Esophagus squamous epithelium (tissue), 5 donors: ENCODE data around the gene PLEKHG4B. TPM values are rescaled to one million over a fixed set of nuclear protein-coding genes. Genes with fewer than 3 reads are reported as not detected.

Source experiments
- DNase-seq: peaks from one replicate; lab custom pipeline; 2025; lab: John Stamatoyannopoulos, UW
- H3K27ac ChIP-seq, 4 donors: fragments of 200-600 bp; sonication (generic); one replicate each; pipeline ENCODE4 v1.5.1; 2016 to 2019; ENCODE audit warnings: mild to moderate bottlenecking in 1 of 4
- H3K27me3 ChIP-seq, 4 donors: fragments of 200-600 bp; sonication (generic); 1 replicate in 3 of 4; 2 replicates in 1 of 4; pipeline versions ENCODE4 v1.5.1 to v1.6.0; 2017 to 2021; ENCODE audit warnings: antibody characterized with exemption in 1 of 4
- H3K36me3 ChIP-seq, 3 donors: fragments of 200-600 bp; sonication (generic); one replicate each; pipeline ENCODE4 v1.5.1; 2016 to 2019
- H3K4me1 ChIP-seq, 3 donors: fragments of 200-600 bp; sonication (generic); one replicate each; pipeline ENCODE4 v1.5.1; 2017 to 2019
- H3K4me3 ChIP-seq, 4 donors: fragments of 200-600 bp; sonication (generic); 1 replicate in 3 of 4; 2 replicates in 1 of 4; pipeline ENCODE4 v1.5.1; 2016 to 2019; ENCODE audit warnings: mild to moderate bottlenecking in 2 of 4, moderate library complexity in 1 of 4
- H3K9me3 ChIP-seq, 3 donors: fragments of 200-600 bp; sonication (generic); one replicate each; pipeline ENCODE4 v1.5.1; 2016 to 2019
- POLR2A ChIP-seq, 4 donors: fragments of 450-650 bp; IDR thresholded peaks; one replicate each; pipeline ENCODE4 v1.6.1; 2017; ENCODE audit warnings: antibody characterized with exemption in 4 of 4, mild to moderate bottlenecking in 4 of 4, moderate library complexity in 3 of 4
- WGBS, 2 donors: methylation state at CpG; one replicate each; pipeline ENCODE4 v1.1.5; 2018; 5-methylcytosine and 5-hydroxymethylcytosine counted together
- intact Hi-C: fragments of 100-400 bp; cut with DNase I; formaldehyde crosslinking; loops from one replicate; pipeline ENCODE4 v1.15.0; 2022
- total RNA-seq, 4 donors: library from RNA; depleted of rRNA; stranded (reverse); fragments of >200 nt; gene quantifications; one replicate each; pipeline ENCODE4 v1.1.0, GENCODE V29; 2016
- TF ChIP-seq, protein P1 (sequence below), 6 experiments: fragments of 450-650 bp in 4 of 6; fragments of 200-600 bp in 2 of 6; sonication (generic) in 2 of 6; IDR thresholded peaks; one replicate each; pipeline ENCODE4 v1.5.1; 2016 to 2019; ENCODE audit warnings: antibody characterized with exemption in 6 of 6, mild to moderate bottlenecking in 4 of 6, moderate library complexity in 4 of 6
- donor health status: DM: yes; HTN: yes; CAD: no.

Gene PLEKHG4B
- total RNA-seq, 4 donors from 2014 or later = 0.12 to 1.2 (median 0.21) TPM

- Histone ChIP-seq H3K4me3 (no peak overlapping the region), H3K4me1 (peaks cover 0 to 19% (median 0%) of the 10 kb centered on the region in 3 donors), H3K36me3 (no peaks in the 10 kb centered on the region), H3K9me3 (no peaks in the 10 kb centered on the region), H3K27ac (no peak overlapping the region), H3K27me3 (peaks cover 0 to 5% (median 0%) of the 10 kb centered on the region in 4 donors)
- TF ChIP-seq, protein P1, sequence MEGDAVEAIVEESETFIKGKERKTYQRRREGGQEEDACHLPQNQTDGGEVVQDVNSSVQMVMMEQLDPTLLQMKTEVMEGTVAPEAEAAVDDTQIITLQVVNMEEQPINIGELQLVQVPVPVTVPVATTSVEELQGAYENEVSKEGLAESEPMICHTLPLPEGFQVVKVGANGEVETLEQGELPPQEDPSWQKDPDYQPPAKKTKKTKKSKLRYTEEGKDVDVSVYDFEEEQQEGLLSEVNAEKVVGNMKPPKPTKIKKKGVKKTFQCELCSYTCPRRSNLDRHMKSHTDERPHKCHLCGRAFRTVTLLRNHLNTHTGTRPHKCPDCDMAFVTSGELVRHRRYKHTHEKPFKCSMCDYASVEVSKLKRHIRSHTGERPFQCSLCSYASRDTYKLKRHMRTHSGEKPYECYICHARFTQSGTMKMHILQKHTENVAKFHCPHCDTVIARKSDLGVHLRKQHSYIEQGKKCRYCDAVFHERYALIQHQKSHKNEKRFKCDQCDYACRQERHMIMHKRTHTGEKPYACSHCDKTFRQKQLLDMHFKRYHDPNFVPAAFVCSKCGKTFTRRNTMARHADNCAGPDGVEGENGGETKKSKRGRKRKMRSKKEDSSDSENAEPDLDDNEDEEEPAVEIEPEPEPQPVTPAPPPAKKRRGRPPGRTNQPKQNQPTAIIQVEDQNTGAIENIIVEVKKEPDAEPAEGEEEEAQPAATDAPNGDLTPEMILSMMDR (IDR thresholded peaks at IDR 0.05) = no peak
- TF ChIP-seq POLR2A (IDR thresholded peaks at IDR 0.05) = no peak
- no peak for DNase-seq
- 87 to 97% methylated on average over 6 to 10 of the region's 27 CpGs for WGBS, 2 donors
- intact Hi-C loops = no loop called here
Observed at GRCh38 chr5:166441-167372, 74.7 kb downstream of the PLEKHG4B start.

DNA sequence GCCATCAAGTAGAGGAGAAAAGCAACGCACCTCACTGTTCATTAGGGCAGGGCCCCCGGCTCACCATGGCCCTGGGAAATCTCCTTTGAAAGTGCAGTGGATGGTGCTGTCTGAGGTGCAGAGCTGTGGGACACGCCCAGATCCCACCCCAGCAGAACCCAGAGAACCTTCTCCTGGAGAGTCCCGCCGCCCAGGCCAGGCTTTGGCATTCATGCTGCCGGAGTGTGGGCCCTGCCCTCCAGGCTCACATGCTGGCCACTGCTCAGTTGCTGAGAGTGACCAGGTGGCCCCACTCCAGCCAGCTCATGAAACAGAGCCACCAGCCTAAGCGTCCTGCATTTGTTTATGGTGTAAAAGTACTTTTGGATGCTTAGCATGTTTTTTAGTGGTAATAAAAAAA, 75.5 kb downstream of the PLEKHG4B start:
- no peak overlapping the region for H3K4me3 ChIP-seq
- H3K27me3 ChIP-seq = no peaks in the 10 kb centered on the region
- H3K4me1 ChIP-seq = peaks cover 0 to 19% (median 0%) of the 10 kb centered on the region in 3 donors
- DNase-seq = no peak
- TF ChIP-seq, protein P1 (IDR thresholded peaks at IDR 0.05) = no peak
- TF ChIP-seq POLR2A (IDR thresholded peaks at IDR 0.05) = no peak
- 90 to 100% methylated on average over 1 to 6 of the region's 7 CpGs for WGBS, 2 donors
- no peak overlapping the region for H3K27ac ChIP-seq
- H3K9me3 ChIP-seq = no peaks in the 10 kb centered on the region
- intact Hi-C loops = no loop called here
- H3K36me3 ChIP-seq = no peaks in the 10 kb centered on the region

DNA sequence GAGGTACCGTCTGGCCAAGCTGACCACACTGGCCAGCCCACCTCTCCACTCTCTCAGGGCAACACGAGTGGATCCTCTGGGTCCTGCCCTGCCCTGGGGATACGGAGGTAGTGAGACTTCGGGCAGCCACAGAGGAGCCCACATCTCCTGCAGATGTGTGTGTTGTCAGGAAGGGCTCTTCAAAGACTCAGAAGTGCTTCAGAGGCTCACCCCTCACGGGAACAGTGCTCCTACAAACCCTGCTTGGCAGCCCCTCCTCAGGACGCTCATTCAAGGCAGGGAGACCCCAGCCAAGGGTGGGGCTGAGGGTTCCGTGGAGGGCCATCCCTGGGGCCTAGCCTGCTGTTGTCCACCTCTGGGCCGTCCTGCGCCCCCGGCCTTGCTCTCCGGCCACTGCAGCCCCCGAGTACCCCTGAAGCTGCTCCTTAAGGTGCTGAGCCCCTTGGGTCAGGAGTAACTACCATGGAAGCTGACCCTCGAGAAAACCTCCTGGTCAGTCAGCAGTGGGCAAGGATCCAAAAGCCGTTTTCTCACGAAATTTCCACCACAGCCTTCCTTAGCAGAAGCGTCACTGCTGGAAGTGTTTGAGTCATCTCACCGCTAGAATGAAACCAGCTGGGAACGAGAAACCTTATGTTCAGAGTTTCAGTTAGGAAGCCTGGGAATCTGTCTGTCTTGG, 76.2 kb downstream of the PLEKHG4B start:
- no peak overlapping the region for H3K27ac ChIP-seq
- H3K4me3 ChIP-seq = no peak overlapping the region
- WGBS, 2 donors = 50 to 72% methylated on average over 6 to 14 of the region's 18 CpGs
- no peaks in the 10 kb centered on the region for H3K36me3 ChIP-seq
- no peak for DNase-seq
- H3K4me1 ChIP-seq = peaks cover 0 to 19% (median 0%) of the 10 kb centered on the region in 3 donors
- intact Hi-C loops = no loop called here
- no peak for TF ChIP-seq POLR2A (IDR thresholded peaks at IDR 0.05)
- TF ChIP-seq, protein P1 (IDR thresholded peaks at IDR 0.05) = no peak
- no peaks in the 10 kb centered on the region for H3K9me3 ChIP-seq
- peaks cover 0 to 4% (median 0%) of the 10 kb centered on the region in 4 donors for H3K27me3 ChIP-seq

DNA sequence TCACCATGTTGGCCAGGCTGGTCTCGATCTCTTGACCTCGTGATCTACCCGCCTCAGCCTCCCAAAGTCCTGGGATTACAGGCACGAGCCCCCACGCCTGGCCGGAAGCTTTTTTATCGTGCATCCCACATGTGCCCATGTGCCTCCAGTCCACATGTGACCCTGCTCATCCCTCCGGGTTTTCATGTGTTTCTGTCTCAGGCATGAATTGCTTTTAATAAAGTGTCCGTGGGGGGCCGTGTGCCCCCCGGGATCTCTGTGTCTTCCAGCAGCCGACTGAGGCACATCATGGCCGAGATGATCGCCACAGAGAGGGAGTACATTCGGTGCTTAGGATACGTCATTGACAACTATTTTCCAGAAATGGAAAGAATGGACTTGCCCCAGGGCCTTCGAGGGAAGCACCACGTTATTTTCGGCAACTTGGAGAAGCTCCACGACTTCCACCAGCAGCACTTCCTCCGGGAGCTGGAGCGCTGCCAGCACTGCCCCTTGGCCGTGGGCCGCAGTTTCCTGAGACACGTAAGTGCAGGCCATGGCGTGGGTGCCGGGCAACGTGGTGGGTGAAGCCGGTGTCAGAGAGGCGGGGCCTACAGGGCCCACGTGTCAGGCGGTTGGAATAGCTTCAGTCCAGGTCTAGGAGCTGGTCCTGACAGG, 77.2 kb downstream of the PLEKHG4B start:
- peak overlapping the region in 1 of 4 donors; percentile 33 for H3K27ac ChIP-seq
- H3K4me3 ChIP-seq = no peak overlapping the region
- intact Hi-C loops = no loop called here
- no peaks in the 10 kb centered on the region for H3K36me3 ChIP-seq
- peaks cover 0 to 7% (median 0%) of the 10 kb centered on the region in 4 donors for H3K27me3 ChIP-seq
- peaks cover 0 to 19% (median 0%) of the 10 kb centered on the region in 3 donors for H3K4me1 ChIP-seq
- H3K9me3 ChIP-seq = no peaks in the 10 kb centered on the region
- TF ChIP-seq, protein P1 (IDR thresholded peaks at IDR 0.05) = no peak
- no peak for TF ChIP-seq POLR2A (IDR thresholded peaks at IDR 0.05)
- 68 to 74% methylated on average over 5 to 27 of the region's 32 CpGs for WGBS, 2 donors
- no peak for DNase-seq
